T-cell (primary cell): ENCODE results near the gene NPC1. TPM values are rescaled to one million over a fixed set of nuclear protein-coding genes. Genes with fewer than 3 reads are reported as not detected.
A peak's percentile ranks its signal among the peaks of the same experiment; 100 is the strongest.

Source experiments
- ATAC-seq, 4 experiments: fragments of 200-7000 bp in 3 of 4; fragments of 150-1000 bp in 1 of 4; cut with Tn5 transposase; replicated peaks in 1 of 4; 1 replicate in 3 of 4; 2 replicates in 1 of 4; pipeline ENCODE4 v1.10.0; 2021; ENCODE audit warnings: moderate library complexity in 3 of 4, mild to moderate bottlenecking in 2 of 4, moderate number of reproducible peaks in 1 of 4
- CTCF ChIA-PET, 2 donors: fragments of 300-600 bp; sonication (Branson Sonifier 250); formaldehyde crosslinking; loops; one replicate each; lab custom pipeline; 2022; ENCODE audit warnings: antibody characterized with exemption in 2 of 2; lab: Charles Lee
- POLR2A ChIA-PET, 2 donors: fragments of 300-600 bp; sonication (Branson Sonifier 250); formaldehyde crosslinking; loops; one replicate each; lab custom pipeline; 2022; ENCODE audit warnings: antibody characterized with exemption in 2 of 2; lab: Charles Lee
- DNase-seq, 35 experiments: peaks; one replicate each; pipeline versions ENCODE4 v3.0.0 to v3.0.0-alpha.2; 2013 to 2023
- H3K27ac ChIP-seq: one replicate; pipeline ENCODE4 v1.5.1; 2013; ENCODE audit warnings: low read length
- H3K27me3 ChIP-seq, 2 experiments: replicated peaks in 1 of 2; 1 replicate in 1 of 2; 2 replicates in 1 of 2; pipeline versions ENCODE4 v1.6.1 to v1.7.0; 2013; ENCODE audit warnings: low read length in 1 of 2, mixed read lengths in 1 of 2; ENCODE audit not compliant: control insufficient read depth in 2 of 2, insufficient read depth in 2 of 2; ENCODE audit errors: extremely low read depth in 1 of 2
- H3K36me3 ChIP-seq, 2 donors: 1 replicate in 1 of 2; 2 replicates in 1 of 2; pipeline versions ENCODE4 v1.6.1 to v1.7.0; 2013; ENCODE audit warnings: low read length in 1 of 2; ENCODE audit not compliant: control insufficient read depth in 2 of 2, insufficient read depth in 1 of 2; ENCODE audit errors: extremely low read depth in 1 of 2
- H3K4me1 ChIP-seq, 2 experiments: 1 replicate in 1 of 2; 2 replicates in 1 of 2; pipeline versions ENCODE4 v1.6.1 to v1.7.0; 2013; ENCODE audit warnings: low read length in 2 of 2, mixed read lengths in 1 of 2; ENCODE audit not compliant: insufficient read depth in 2 of 2, control insufficient read depth in 1 of 2; ENCODE audit errors: extremely low read depth in 1 of 2
- H3K4me3 ChIP-seq, 2 donors: 1 replicate in 1 of 2; 2 replicates in 1 of 2; pipeline versions ENCODE4 v1.5.1 to v1.7.0; 2013; ENCODE audit warnings: mild to moderate bottlenecking in 2 of 2, low read length in 1 of 2, moderate library complexity in 1 of 2; ENCODE audit not compliant: control insufficient read depth in 1 of 2; ENCODE audit errors: extremely low read depth in 1 of 2
- H3K9me3 ChIP-seq: 2 replicates; pipeline ENCODE4 v1.7.0; 2013
- H3K27ac Mint-ChIP-seq, 2 donors: one replicate each; pipeline ENCODE4 v1.8.0; 2020 to 2021; ENCODE audit warnings: mild to moderate bottlenecking in 2 of 2, mixed read lengths in 2 of 2
- H3K27me3 Mint-ChIP-seq, 2 donors: one replicate each; pipeline ENCODE4 v1.8.0; 2021 to 2022; ENCODE audit warnings: mixed read lengths in 2 of 2
- H3K36me3 Mint-ChIP-seq: one replicate; pipeline ENCODE4 v1.8.0; 2021; ENCODE audit warnings: mixed read lengths
- H3K4me1 Mint-ChIP-seq, 3 donors: one replicate each; pipeline ENCODE4 v1.8.0; 2020 to 2022; ENCODE audit warnings: mixed read lengths in 3 of 3, mild to moderate bottlenecking in 1 of 3
- H3K4me3 Mint-ChIP-seq, 3 donors: one replicate each; pipeline ENCODE4 v1.8.0; 2020 to 2022; ENCODE audit warnings: mild to moderate bottlenecking in 3 of 3, mixed read lengths in 3 of 3, moderate library complexity in 3 of 3
- H3K9me3 Mint-ChIP-seq, 3 donors: one replicate each; pipeline ENCODE4 v1.8.0; 2020 to 2022; ENCODE audit warnings: mixed read lengths in 3 of 3
- WGBS: methylation state at CpG from one replicate; pipeline ENCODE4 v1.1.5; 2013; ENCODE audit warnings: missing lambda C conversion rate; ENCODE audit not compliant: insufficient coverage; 5-methylcytosine and 5-hydroxymethylcytosine counted together
- total RNA-seq, 35 experiments: library from RNA in 6 of 35; stranded (reverse) in 6 of 35; fragments of 120-200 nt in 1 of 35; gene quantifications; one replicate each; pipeline versions ENCODE4 v1.2.1 to v1.2.4 and lab custom pipeline; 2013 to 2026

Gene NPC1
- total RNA-seq (10 to 100 TPM; 35.2 to 52.7 (median 39.4) TPM), total RNA-seq (lab: John Stamatoyannopoulos, UW) (33.0 to 157 (median 56.6) reads per million in 29 experiments)
- 60.5 TPM for total RNA-seq (2013)

- ATAC-seq (peak; percentile 92 to 94 (median 93)), DNase-seq (peak; percentile 82 to 95 (median 89))
- no peaks in the 10 kb centered on the region for H3K9me3 ChIP-seq
- Mint-ChIP-seq H3K4me3 (peak within 1 kb of the TSS; percentile 89 to 92 (median 91)), H3K27ac (peak within 1 kb of the TSS; percentile 89 to 94), H3K27me3 (no peaks in the 10 kb centered on the region), H3K4me1 (peaks cover 31 to 44% (median 40%) of the 10 kb centered on the region in 3 donors), H3K36me3 (peaks cover 8% of the 10 kb centered on the region), H3K9me3 (no peaks in the 10 kb centered on the region)
- H3K4me1 ChIP-seq: peaks cover 5 to 38% of the 10 kb centered on the region in 2 experiments
- no peaks in the 10 kb centered on the region for H3K36me3 ChIP-seq
- H3K4me3 ChIP-seq: peak within 1 kb of the TSS; percentile 92 to 94
- H3K27me3 ChIP-seq: no peaks in the 10 kb centered on the region
- POLR2A ChIA-PET: no interaction called here
- WGBS: under 1% methylated on average over 74 of the region's 95 CpGs
- peak within 1 kb of the TSS; percentile 98 for H3K27ac ChIP-seq
- CTCF ChIA-PET: interaction anchor here (0.5 to 1.9 kb wide), 11 partner anchors 46 to 455 kb away, joined by 3 to 9 read pairs (median 3); no protein-coding TSS in a partner anchor
Observed at GRCh38 chr18:23586249-23587196, at the start of gene NPC1. TSS of gene NPC1 (minus strand) at chr18:23586506. CDS start at chr18:23586343, 163 bp downstream.

- WGBS: 83% methylated on average over 1 of the region's 3 CpGs
- H3K4me3 Mint-ChIP-seq: no peak overlapping the region
Observed at GRCh38 chr18:23636071-23636399, 49.7 kb upstream of the NPC1 start.

GRCh38 chr18:23635283-23636070 is 49.2 kb upstream of the NPC1 start:
- no peak overlapping the region for H3K4me3 Mint-ChIP-seq
- no peaks in the 10 kb centered on the region for H3K9me3 Mint-ChIP-seq
- 32% methylated on average over 3 of the region's 6 CpGs for WGBS
- no peaks in the 10 kb centered on the region for H3K36me3 Mint-ChIP-seq
- Histone ChIP-seq H3K36me3 (no peaks in the 10 kb centered on the region), H3K27me3 (peaks cover 0 to 16% of the 10 kb centered on the region in 2 experiments), H3K9me3 (no peaks in the 10 kb centered on the region), H3K4me3 (no peak overlapping the region), H3K4me1 (no peaks in the 10 kb centered on the region), H3K27ac (no peak overlapping the region)
- POLR2A ChIA-PET: interaction anchor here in 1 of 2 donors (0.5 kb wide), 1 partner anchor 14 kb away, joined by 3 read pairs; no protein-coding TSS in a partner anchor
- CTCF ChIA-PET: interaction anchor here (0.7 to 0.9 kb wide), 4 partner anchors 17 to 448 kb away, joined by 3 to 4 read pairs (median 3); no protein-coding TSS in a partner anchor
- peaks cover 5 to 9% (median 9%) of the 10 kb centered on the region in 3 donors for H3K4me1 Mint-ChIP-seq
- ATAC-seq (no peak), DNase-seq (no peak)
- no peak overlapping the region for H3K27ac Mint-ChIP-seq
- H3K27me3 Mint-ChIP-seq: peaks cover 3 to 4% of the 10 kb centered on the region in 2 donors

More at GRCh38 chr18:23636071-23636399, 49.7 kb upstream of the NPC1 start:
- no peaks in the 10 kb centered on the region for H3K36me3 ChIP-seq
- no peaks in the 10 kb centered on the region for H3K9me3 Mint-ChIP-seq
- H3K27ac ChIP-seq: no peak overlapping the region
- H3K27ac Mint-ChIP-seq: no peak overlapping the region
- no peaks in the 10 kb centered on the region for H3K4me1 ChIP-seq
- CTCF ChIA-PET: interaction anchor here (0.7 to 0.9 kb wide), 2 partner anchors 67 to 146 kb away, joined by 3 read pairs; no protein-coding TSS in a partner anchor
- H3K4me3 ChIP-seq: no peak overlapping the region
- no peak for DNase-seq
- ATAC-seq: no peak
- no peaks in the 10 kb centered on the region for H3K9me3 ChIP-seq
- H3K4me1 Mint-ChIP-seq: peaks cover 5 to 9% (median 9%) of the 10 kb centered on the region in 3 donors
- peaks cover 3 to 4% of the 10 kb centered on the region in 2 donors for H3K27me3 Mint-ChIP-seq
- POLR2A ChIA-PET: no interaction called here
- H3K27me3 ChIP-seq: peaks cover 0 to 17% of the 10 kb centered on the region in 2 experiments
- H3K36me3 Mint-ChIP-seq: no peaks in the 10 kb centered on the region

- Mint-ChIP-seq H3K9me3 (no peaks in the 10 kb centered on the region), H3K27ac (no peak overlapping the region), H3K36me3 (no peaks in the 10 kb centered on the region), H3K4me1 (peaks cover 5 to 9% (median 9%) of the 10 kb centered on the region in 3 donors), H3K27me3 (peaks cover 3 to 4% of the 10 kb centered on the region in 2 donors), H3K4me3 (no peak overlapping the region)
- Histone ChIP-seq H3K9me3 (no peaks in the 10 kb centered on the region), H3K36me3 (no peaks in the 10 kb centered on the region), H3K27me3 (peaks cover 0 to 16% of the 10 kb centered on the region in 2 experiments), H3K4me1 (no peaks in the 10 kb centered on the region), H3K27ac (no peak overlapping the region), H3K4me3 (no peak overlapping the region)
- no peak for DNase-seq
- ChIA-PET CTCF (interaction anchor here in 1 of 2 donors (0.7 kb wide), 1 partner anchor 448 kb away, joined by 3 read pairs; no protein-coding TSS in a partner anchor), POLR2A (no interaction called here)
- ATAC-seq: no peak
- WGBS: 60% methylated on average over 1 of the region's 3 CpGs
Observed at GRCh38 chr18:23634692-23635091, 48.4 kb upstream of the NPC1 start.

GRCh38 chr18:23632615-23633014 is 46.3 kb upstream of the NPC1 start:
- Histone ChIP-seq H3K36me3 (no peaks in the 10 kb centered on the region), H3K4me3 (no peak overlapping the region), H3K4me1 (no peaks in the 10 kb centered on the region), H3K27me3 (peaks cover 0 to 16% of the 10 kb centered on the region in 2 experiments), H3K27ac (no peak overlapping the region), H3K9me3 (no peaks in the 10 kb centered on the region)
- no CpG with 5 or more reads among the region's 1 CpG for WGBS
- Mint-ChIP-seq H3K27ac (no peak overlapping the region), H3K27me3 (peaks cover 3 to 4% of the 10 kb centered on the region in 2 donors), H3K4me3 (no peak overlapping the region), H3K4me1 (peaks cover 5 to 9% (median 9%) of the 10 kb centered on the region in 3 donors), H3K36me3 (no peaks in the 10 kb centered on the region), H3K9me3 (no peaks in the 10 kb centered on the region)
- ChIA-PET CTCF (interaction anchor here in 1 of 2 donors (0.6 kb wide), 1 partner anchor 66 kb away, joined by 3 read pairs; no protein-coding TSS in a partner anchor), POLR2A (no interaction called here)
- DNase-seq: no peak
- no peak for ATAC-seq
